Measurements from ENCODE around the gene DRGX.

The DRGX gene

DNA sequence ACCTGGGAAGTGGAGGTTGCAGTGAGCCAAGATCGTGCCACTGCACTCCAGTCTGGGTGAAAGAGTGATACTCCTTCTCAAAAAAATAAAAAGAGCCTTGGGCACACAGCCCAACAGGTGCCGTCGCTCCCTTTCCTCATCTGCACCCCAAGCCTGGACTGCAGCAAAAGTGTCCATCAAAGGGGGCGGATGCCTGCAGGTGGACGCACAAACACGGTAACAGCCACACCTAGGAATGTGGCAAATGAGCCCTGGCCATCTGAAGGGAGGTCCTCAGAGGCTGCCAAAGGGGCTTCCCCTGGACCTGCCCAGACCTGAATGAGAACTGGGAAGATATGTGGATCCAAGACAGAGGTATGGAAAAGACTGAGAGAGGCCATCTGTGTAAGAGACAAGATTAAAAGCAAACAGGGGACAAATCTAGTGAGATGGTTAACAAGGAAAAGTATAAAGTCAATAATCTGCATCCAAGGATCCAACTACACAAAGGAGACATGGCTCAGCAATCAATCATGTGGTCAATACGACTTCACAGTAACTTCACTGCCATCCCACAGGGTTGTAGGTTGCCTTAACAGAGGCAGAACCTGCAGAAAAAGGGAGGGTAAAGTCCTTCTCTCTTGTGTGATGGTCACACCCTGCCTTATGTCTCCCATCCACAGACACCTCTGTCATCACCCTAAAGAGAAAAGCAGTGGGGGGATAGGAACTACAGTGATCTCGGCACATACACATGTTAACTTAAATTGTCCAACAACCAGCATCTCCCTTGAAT lies 25.4 kb downstream of the DRGX start:
- Histone ChIP-seq H3K27ac (ENCODE audit: insufficient read depth, low read length, poor library complexity, severe bottlenecking) (no peak overlapping the region), H3K27me3 (replicated peaks; ENCODE audit: control insufficient read depth, insufficient read depth, low read length, poor library complexity, severe bottlenecking) (no peaks in the 10 kb centered on the region), H3K9me3 (ENCODE audit: control insufficient read depth, low read length) (no peaks in the 10 kb centered on the region), H3K4me3 (ENCODE audit: insufficient read depth, low read depth, low read length, poor library complexity, severe bottlenecking) (no peak overlapping the region), H3K36me3 (ENCODE audit: control insufficient read depth, insufficient read depth, low read length) (no peaks in the 10 kb centered on the region), H3K4me1 (ENCODE audit: control insufficient read depth, insufficient read depth, low read length, poor library complexity, severe bottlenecking) (no peaks in the 10 kb centered on the region)
- DNase-seq, result no peak

DNA sequence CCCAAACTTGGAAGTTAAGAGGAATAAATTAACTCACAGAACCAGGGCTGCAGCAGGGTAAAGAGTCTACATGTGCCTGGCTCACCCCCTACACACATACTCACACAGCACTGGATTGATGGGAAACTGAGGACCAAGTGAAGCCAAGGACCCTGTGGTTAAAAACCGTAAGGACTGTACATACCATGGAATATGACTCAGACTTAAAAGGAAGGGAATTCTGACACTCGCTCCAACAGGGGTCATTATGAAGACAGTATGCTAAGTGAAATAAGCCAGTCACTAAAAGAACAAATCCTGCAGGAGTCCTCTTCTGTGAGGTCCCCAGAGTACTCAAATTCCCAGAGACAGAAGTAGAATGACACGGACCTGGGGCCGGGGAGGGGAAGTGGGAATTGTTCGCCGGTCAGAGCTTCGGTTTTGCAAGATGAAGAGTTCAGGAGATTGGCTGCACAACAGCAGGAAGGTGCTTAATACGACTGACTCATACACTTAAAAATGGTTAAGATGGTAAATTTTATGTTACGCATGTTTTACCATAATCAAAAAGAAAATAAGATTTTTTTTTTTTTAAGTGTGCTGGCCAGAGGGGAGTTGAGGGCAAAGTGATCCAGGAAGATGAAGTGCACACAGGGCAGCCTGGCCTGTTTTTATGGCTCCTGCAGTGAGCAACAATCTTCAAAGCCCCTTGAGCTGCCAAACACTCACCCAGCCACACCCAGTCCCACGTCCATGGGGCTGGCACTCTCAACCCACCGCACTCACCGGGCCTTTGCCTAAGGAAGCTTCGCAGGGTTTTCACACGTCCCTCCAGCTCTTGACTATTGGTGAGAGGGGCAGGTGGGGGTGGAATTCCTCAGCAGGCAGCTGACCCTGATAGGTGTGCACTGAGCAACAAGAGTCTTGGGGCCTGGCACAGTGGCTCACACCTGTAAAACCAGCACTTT lies 26.4 kb downstream of the DRGX start:
- no peaks in the 10 kb centered on the region for H3K9me3 ChIP-seq (ENCODE audit: control insufficient read depth, low read length)
- no peak overlapping the region for H3K4me3 ChIP-seq (ENCODE audit: insufficient read depth, low read depth, low read length, poor library complexity, severe bottlenecking)
- no peaks in the 10 kb centered on the region for H3K36me3 ChIP-seq (ENCODE audit: control insufficient read depth, insufficient read depth, low read length)
- H3K4me1 ChIP-seq (ENCODE audit: control insufficient read depth, insufficient read depth, low read length, poor library complexity, severe bottlenecking), result no peaks in the 10 kb centered on the region
- no peak for DNase-seq
- H3K27me3 ChIP-seq (replicated peaks; ENCODE audit: control insufficient read depth, insufficient read depth, low read length, poor library complexity, severe bottlenecking), result no peaks in the 10 kb centered on the region
- H3K27ac ChIP-seq (ENCODE audit: insufficient read depth, low read length, poor library complexity, severe bottlenecking), result no peak overlapping the region

DNA sequence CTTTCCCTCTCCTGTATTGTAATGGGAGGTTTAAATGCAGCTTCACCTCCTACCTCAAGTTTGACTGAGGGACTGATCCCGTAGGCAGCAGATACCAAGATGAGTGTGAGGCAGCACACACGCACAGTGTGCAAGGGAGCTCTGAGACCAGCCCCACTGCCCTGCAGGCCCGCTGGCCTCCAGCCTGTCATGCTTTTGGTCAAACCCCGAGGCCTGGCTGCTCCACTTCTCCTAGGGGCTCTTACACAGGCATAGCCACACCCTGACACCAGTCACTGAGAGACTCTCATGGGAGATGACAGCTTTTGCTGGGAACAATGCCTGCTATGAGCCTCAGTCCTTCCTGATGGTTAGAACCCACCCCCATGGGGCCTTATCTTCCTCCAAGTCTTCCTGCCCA lies 27.6 kb downstream of the DRGX start:
- no peaks in the 10 kb centered on the region for H3K36me3 ChIP-seq (ENCODE audit: control insufficient read depth, insufficient read depth, low read length)
- H3K27ac ChIP-seq (ENCODE audit: insufficient read depth, low read length, poor library complexity, severe bottlenecking), result no peak overlapping the region
- H3K4me3 ChIP-seq (ENCODE audit: insufficient read depth, low read depth, low read length, poor library complexity, severe bottlenecking), result no peak overlapping the region
- H3K9me3 ChIP-seq (ENCODE audit: control insufficient read depth, low read length), result no peaks in the 10 kb centered on the region
- no peak for DNase-seq
- H3K27me3 ChIP-seq (replicated peaks; ENCODE audit: control insufficient read depth, insufficient read depth, low read length, poor library complexity, severe bottlenecking), result no peaks in the 10 kb centered on the region
- H3K4me1 ChIP-seq (ENCODE audit: control insufficient read depth, insufficient read depth, low read length, poor library complexity, severe bottlenecking), result no peaks in the 10 kb centered on the region

DNA sequence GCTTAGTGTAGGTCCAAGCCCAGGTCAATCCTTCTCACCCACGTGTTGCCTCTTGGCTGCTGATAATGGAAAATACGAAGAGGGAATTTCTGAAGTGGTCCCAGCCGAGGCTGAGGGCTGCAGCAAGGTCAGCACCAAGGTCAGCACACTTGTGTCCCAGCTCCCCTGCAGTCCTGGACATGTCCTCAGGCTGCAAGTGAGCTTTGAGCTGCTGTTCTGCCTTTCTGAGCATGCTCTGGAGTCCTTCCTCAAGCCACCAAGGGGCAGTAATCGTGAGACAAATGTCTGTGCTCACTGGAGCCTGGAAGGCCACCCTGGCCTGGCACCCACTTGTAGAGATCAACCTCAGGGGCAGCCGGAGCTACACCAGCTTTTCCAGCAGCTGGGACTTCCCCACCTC lies 28.3 kb downstream of the DRGX start:
- no peaks in the 10 kb centered on the region for H3K4me1 ChIP-seq (ENCODE audit: control insufficient read depth, insufficient read depth, low read length, poor library complexity, severe bottlenecking)
- no peak for DNase-seq
- H3K27ac ChIP-seq (ENCODE audit: insufficient read depth, low read length, poor library complexity, severe bottlenecking), result no peak overlapping the region
- no peaks in the 10 kb centered on the region for H3K27me3 ChIP-seq (replicated peaks; ENCODE audit: control insufficient read depth, insufficient read depth, low read length, poor library complexity, severe bottlenecking)
- no peak overlapping the region for H3K4me3 ChIP-seq (ENCODE audit: insufficient read depth, low read depth, low read length, poor library complexity, severe bottlenecking)
- H3K36me3 ChIP-seq (ENCODE audit: control insufficient read depth, insufficient read depth, low read length), result no peaks in the 10 kb centered on the region
- H3K9me3 ChIP-seq (ENCODE audit: control insufficient read depth, low read length), result no peaks in the 10 kb centered on the region

DNA sequence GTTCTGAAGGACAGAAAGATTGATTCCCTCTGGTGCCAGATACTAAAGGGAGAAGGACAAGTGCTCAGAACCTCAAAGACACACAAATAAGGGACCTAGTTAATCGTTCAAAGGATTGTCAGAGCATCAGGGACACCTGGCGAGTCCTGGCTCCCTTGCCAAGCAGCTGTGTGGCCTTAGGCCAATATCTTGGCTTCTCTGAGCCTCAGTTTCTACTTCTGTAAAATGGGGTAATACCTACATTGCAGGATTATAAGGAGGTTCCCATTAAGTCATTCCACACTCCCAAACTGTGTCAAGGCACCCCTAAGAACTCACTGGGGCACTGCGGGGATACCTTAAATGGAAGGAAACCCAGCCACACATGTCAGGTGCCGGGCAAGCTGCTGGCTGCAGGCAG lies 29.4 kb downstream of the DRGX start:
- no peaks in the 10 kb centered on the region for H3K36me3 ChIP-seq (ENCODE audit: control insufficient read depth, insufficient read depth, low read length)
- no peaks in the 10 kb centered on the region for H3K27me3 ChIP-seq (replicated peaks; ENCODE audit: control insufficient read depth, insufficient read depth, low read length, poor library complexity, severe bottlenecking)
- H3K4me3 ChIP-seq (ENCODE audit: insufficient read depth, low read depth, low read length, poor library complexity, severe bottlenecking), result no peak overlapping the region
- H3K4me1 ChIP-seq (ENCODE audit: control insufficient read depth, insufficient read depth, low read length, poor library complexity, severe bottlenecking), result no peaks in the 10 kb centered on the region
- DNase-seq, result no peak
- H3K27ac ChIP-seq (ENCODE audit: insufficient read depth, low read length, poor library complexity, severe bottlenecking), result no peak overlapping the region
- no peaks in the 10 kb centered on the region for H3K9me3 ChIP-seq (ENCODE audit: control insufficient read depth, low read length)

DNA sequence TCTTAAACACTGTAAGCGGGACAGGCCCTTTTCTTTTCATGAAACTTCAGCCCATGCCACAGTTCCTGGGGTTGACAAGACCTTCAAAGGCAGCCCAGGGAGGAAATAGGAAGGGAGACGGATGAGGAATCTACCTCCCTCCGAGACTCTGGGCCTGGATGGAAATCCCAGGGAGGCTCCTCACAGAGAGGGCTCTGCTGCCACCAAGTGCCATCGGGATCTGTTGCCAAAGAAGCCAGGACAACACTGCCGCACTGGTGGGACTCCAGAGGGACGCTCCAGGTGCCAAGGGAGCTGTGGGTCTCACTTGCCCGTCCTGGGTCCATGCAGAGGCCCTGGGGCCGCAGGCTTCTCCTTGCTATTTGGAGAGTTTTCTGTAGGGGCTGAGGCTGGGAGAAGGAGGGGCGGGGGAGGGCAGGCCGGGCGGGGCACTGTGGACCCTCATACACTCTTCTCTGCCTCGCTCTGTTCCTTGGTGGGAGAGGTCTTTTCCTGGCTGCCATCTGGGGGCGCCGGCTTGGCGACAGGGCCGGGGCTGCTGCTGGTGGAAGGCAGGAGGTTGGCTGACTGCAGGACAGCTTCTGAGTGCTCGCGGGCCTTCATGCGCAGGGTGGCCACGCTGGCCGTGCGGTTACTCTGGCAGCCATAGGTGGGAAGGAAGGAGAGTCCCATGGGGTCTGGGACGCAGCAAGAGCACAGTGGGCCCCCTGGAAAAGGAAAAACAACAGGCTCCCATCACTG lies 30.0 kb downstream of the DRGX start:
- no peak overlapping the region for H3K27ac ChIP-seq (ENCODE audit: insufficient read depth, low read length, poor library complexity, severe bottlenecking)
- H3K36me3 ChIP-seq (ENCODE audit: control insufficient read depth, insufficient read depth, low read length), result no peaks in the 10 kb centered on the region
- no peak for DNase-seq
- no peaks in the 10 kb centered on the region for H3K9me3 ChIP-seq (ENCODE audit: control insufficient read depth, low read length)
- no peaks in the 10 kb centered on the region for H3K4me1 ChIP-seq (ENCODE audit: control insufficient read depth, insufficient read depth, low read length, poor library complexity, severe bottlenecking)
- H3K4me3 ChIP-seq (ENCODE audit: insufficient read depth, low read depth, low read length, poor library complexity, severe bottlenecking), result no peak overlapping the region
- no peaks in the 10 kb centered on the region for H3K27me3 ChIP-seq (replicated peaks; ENCODE audit: control insufficient read depth, insufficient read depth, low read length, poor library complexity, severe bottlenecking)

DNA sequence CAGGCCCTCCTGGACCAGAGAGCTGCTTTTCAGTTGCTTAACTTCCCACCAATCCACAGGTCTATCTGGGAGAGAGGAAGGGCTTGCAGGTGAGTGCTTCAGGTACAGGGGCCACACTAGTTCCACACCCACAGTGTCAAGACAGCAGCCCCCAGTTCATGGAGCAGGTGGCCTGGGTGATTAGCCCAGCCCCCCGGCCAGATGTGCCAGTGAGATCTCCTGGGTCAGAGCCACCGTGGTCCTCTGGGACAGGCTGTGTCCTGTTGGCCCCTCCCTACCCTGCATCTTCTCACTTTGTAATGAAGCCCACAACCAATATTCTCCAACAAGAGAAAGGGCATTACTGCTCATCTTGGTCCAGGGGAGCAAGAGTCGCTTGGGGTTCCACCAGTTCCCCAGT lies 30.6 kb downstream of the DRGX start:
- Histone ChIP-seq H3K27me3 (replicated peaks; ENCODE audit: control insufficient read depth, insufficient read depth, low read length, poor library complexity, severe bottlenecking) (no peaks in the 10 kb centered on the region), H3K4me1 (ENCODE audit: control insufficient read depth, insufficient read depth, low read length, poor library complexity, severe bottlenecking) (no peaks in the 10 kb centered on the region), H3K36me3 (ENCODE audit: control insufficient read depth, insufficient read depth, low read length) (no peaks in the 10 kb centered on the region), H3K27ac (ENCODE audit: insufficient read depth, low read length, poor library complexity, severe bottlenecking) (no peak overlapping the region), H3K4me3 (ENCODE audit: insufficient read depth, low read depth, low read length, poor library complexity, severe bottlenecking) (no peak overlapping the region), H3K9me3 (ENCODE audit: control insufficient read depth, low read length) (no peaks in the 10 kb centered on the region)
- no peak for DNase-seq

DNA sequence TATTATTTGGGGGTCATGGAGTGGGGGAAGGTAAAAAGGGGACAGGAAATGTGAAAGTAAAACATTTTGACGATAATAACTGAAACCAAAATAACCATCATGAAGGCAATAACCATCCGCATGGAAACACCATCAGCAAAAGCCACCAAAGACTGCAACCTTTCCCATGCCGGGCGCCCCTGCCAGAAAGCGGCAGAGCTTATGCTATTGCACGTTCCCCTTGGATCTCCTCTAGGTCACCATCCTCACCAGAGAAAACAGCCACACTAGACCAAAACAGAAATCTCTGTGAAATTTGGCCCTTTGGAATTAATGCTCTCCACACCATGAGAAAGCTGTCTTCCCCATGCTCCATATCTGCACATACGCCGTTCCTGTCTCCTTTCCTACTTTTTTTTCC lies 31.1 kb downstream of the DRGX start:
- Histone ChIP-seq H3K36me3 (ENCODE audit: control insufficient read depth, insufficient read depth, low read length) (no peaks in the 10 kb centered on the region), H3K27ac (ENCODE audit: insufficient read depth, low read length, poor library complexity, severe bottlenecking) (no peak overlapping the region), H3K4me1 (ENCODE audit: control insufficient read depth, insufficient read depth, low read length, poor library complexity, severe bottlenecking) (no peaks in the 10 kb centered on the region), H3K4me3 (ENCODE audit: insufficient read depth, low read depth, low read length, poor library complexity, severe bottlenecking) (no peak overlapping the region), H3K27me3 (replicated peaks; ENCODE audit: control insufficient read depth, insufficient read depth, low read length, poor library complexity, severe bottlenecking) (no peaks in the 10 kb centered on the region), H3K9me3 (ENCODE audit: control insufficient read depth, low read length) (no peaks in the 10 kb centered on the region)
- DNase-seq, result no peak

DNA sequence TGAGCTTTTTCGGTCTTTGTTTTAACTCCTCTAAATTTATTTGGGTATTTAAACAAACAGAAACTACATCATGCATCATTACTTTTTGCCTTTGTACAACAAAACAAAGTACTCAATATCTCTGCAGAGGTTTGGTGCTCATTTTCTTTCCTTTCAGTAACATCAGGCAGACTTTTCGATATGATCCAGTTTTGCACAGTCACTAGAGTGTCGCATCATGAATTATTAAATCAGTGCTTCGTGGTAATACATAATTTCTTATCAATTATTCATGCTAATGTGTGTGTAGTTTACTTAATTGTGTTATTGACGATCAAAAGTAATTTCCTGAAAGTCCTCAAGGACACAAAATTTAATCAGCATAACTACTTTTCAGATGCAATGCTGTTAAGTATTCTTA lies 31.8 kb downstream of the DRGX start:
- Histone ChIP-seq H3K27me3 (replicated peaks; ENCODE audit: control insufficient read depth, insufficient read depth, low read length, poor library complexity, severe bottlenecking) (no peaks in the 10 kb centered on the region), H3K27ac (ENCODE audit: insufficient read depth, low read length, poor library complexity, severe bottlenecking) (no peak overlapping the region), H3K4me1 (ENCODE audit: control insufficient read depth, insufficient read depth, low read length, poor library complexity, severe bottlenecking) (no peaks in the 10 kb centered on the region), H3K4me3 (ENCODE audit: insufficient read depth, low read depth, low read length, poor library complexity, severe bottlenecking) (no peak overlapping the region), H3K36me3 (ENCODE audit: control insufficient read depth, insufficient read depth, low read length) (no peaks in the 10 kb centered on the region), H3K9me3 (ENCODE audit: control insufficient read depth, low read length) (no peaks in the 10 kb centered on the region)
- DNase-seq, result no peak
